SU-DHL-6 (cell line): Measurements from ENCODE around the gene ANXA4.

ENCODE experiments used
- H2AFZ ChIP-seq: fragments of 200-600 bp; sonication (generic); 2 replicates; pipeline ENCODE4 v1.6.1; 2014; ENCODE audit warnings: low read depth, mild to moderate bottlenecking, moderate library complexity, mixed read lengths, antibody characterized with exemption, low read length; ENCODE audit not compliant: severe bottlenecking
- H3F3A ChIP-seq: fragments of 200-600 bp; shearing (Covaris generic); 2 replicates; pipeline ENCODE4 v1.6.0; 2016; ENCODE audit warnings: antibody characterized with exemption, mild to moderate bottlenecking; ENCODE audit not compliant: insufficient read depth
- H3K27ac ChIP-seq: fragments of 200-600 bp; sonication (generic); 2 replicates; pipeline ENCODE4 v1.5.1; 2016; ENCODE audit warnings: low read depth, mild to moderate bottlenecking, low read length, moderate library complexity, mixed read lengths
- H3K27me3 ChIP-seq: fragments of 200-600 bp; sonication (generic), shearing (Covaris generic); 2 replicates; pipeline ENCODE4 v1.6.0; 2014; ENCODE audit warnings: mild to moderate bottlenecking, low read length
- H3K36me3 ChIP-seq: fragments of 200-600 bp; sonication (generic); 2 replicates; pipeline ENCODE4 v1.6.1; 2014; ENCODE audit warnings: mild to moderate bottlenecking, low read length, mixed read lengths
- H3K4me2 ChIP-seq: fragments of 300-600, 200-600 bp; shearing (Covaris generic), sonication (generic); 2 replicates; pipeline ENCODE4 v1.6.0; 2014; ENCODE audit warnings: low read length, low read depth, mild to moderate bottlenecking; ENCODE audit not compliant: poor library complexity, severe bottlenecking
- H3K4me3 ChIP-seq: fragments of 200-600 bp; sonication (generic); 2 replicates; pipeline ENCODE4 v1.5.1; 2014; ENCODE audit warnings: antibody characterized with exemption, low read length, mild to moderate bottlenecking, mixed read lengths; ENCODE audit not compliant: insufficient read depth, poor library complexity, severe bottlenecking
- H3K79me2 ChIP-seq: fragments of 200-600 bp; sonication (generic); 2 replicates; pipeline ENCODE4 v1.6.1; 2014; ENCODE audit warnings: mild to moderate bottlenecking, low read length, moderate library complexity; ENCODE audit not compliant: insufficient read depth
- H3K9ac ChIP-seq: fragments of 200-600 bp; sonication (generic); 2 replicates; pipeline ENCODE4 v1.7.0; 2014; ENCODE audit warnings: mild to moderate bottlenecking, low read length
- H3K9me2 ChIP-seq: fragments of 200-600 bp; sonication (generic); replicated peaks from 2 replicates; pipeline ENCODE4 v1.6.1; 2014; ENCODE audit warnings: low read length; ENCODE audit not compliant: insufficient read depth
- H3K9me3 ChIP-seq: fragments of 200-600 bp; sonication (generic); 2 replicates; pipeline ENCODE4 v1.6.1; 2014; ENCODE audit warnings: low read length, mixed read lengths; ENCODE audit not compliant: insufficient read depth
- H4K20me1 ChIP-seq: fragments of 200-600 bp; sonication (generic); 2 replicates; pipeline ENCODE4 v1.6.1; 2014; ENCODE audit warnings: low read depth, mild to moderate bottlenecking, antibody characterized with exemption, low read length, moderate library complexity, mixed read lengths
- EZH2phosphoT487 ChIP-seq: fragments of 200-600 bp; sonication (generic), shearing (Covaris generic); conservative IDR thresholded peaks from 2 replicates; pipeline ENCODE4 v1.6.1; 2018; ENCODE audit warnings: mild to moderate bottlenecking, antibody characterized with exemption, low read length, moderate library complexity, mixed read lengths
- TF ChIP-seq, protein P1 (sequence below): fragments of 200-600 bp; sonication (generic); IDR thresholded peaks from one replicate; pipeline ENCODE4 v1.5.1; 2017; ENCODE audit warnings: antibody characterized with exemption, mild to moderate bottlenecking, low read length, moderate library complexity; ENCODE audit not compliant: insufficient read depth, poor library complexity, severe bottlenecking

The ANXA4 gene

DNA sequence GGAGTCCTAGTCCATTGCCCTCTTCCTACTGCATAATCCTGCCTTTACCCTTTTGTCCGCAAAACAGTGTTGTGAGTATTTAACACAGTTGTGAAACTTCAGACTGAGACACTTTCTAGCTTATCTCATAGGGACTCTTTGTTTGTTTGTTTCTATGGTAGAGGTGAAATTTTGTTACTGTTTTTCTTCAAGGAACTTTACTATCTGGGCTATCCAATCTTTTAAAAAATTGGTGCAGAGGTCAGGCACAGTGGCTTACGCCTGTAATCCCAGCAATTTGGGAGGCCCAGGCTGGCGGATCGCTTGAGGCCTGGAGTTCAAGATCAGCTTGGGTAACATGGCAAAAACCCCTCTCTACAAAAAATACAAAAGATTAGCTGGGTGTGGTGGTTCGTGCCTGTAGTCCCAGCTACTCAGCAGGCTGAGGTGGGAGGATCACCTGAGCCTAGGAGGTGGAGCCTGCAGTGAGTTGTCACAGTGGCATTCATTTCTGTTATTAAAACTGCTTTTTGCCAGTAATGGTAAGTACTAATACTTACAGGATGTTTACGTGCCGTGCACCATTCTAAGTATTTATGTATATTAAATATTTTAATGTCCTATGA, 106.4 kb downstream of the ANXA4 start:
- H4K20me1 ChIP-seq: no peaks in the 10 kb centered on the region
- TF ChIP-seq EZH2phosphoT487: no peak
- TF ChIP-seq, protein P1, sequence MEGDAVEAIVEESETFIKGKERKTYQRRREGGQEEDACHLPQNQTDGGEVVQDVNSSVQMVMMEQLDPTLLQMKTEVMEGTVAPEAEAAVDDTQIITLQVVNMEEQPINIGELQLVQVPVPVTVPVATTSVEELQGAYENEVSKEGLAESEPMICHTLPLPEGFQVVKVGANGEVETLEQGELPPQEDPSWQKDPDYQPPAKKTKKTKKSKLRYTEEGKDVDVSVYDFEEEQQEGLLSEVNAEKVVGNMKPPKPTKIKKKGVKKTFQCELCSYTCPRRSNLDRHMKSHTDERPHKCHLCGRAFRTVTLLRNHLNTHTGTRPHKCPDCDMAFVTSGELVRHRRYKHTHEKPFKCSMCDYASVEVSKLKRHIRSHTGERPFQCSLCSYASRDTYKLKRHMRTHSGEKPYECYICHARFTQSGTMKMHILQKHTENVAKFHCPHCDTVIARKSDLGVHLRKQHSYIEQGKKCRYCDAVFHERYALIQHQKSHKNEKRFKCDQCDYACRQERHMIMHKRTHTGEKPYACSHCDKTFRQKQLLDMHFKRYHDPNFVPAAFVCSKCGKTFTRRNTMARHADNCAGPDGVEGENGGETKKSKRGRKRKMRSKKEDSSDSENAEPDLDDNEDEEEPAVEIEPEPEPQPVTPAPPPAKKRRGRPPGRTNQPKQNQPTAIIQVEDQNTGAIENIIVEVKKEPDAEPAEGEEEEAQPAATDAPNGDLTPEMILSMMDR: no peak
- no peaks in the 10 kb centered on the region for H3K9me3 ChIP-seq
- no peak overlapping the region for H3K4me2 ChIP-seq
- H3K27ac ChIP-seq: no peak overlapping the region
- peaks cover 15% of the 10 kb centered on the region; the same call in 1 of the 2 replicates for H3K36me3 ChIP-seq
- H3K4me3 ChIP-seq: no peak overlapping the region
- H2AFZ ChIP-seq: no peak overlapping the region
- H3F3A ChIP-seq: no peaks in the 10 kb centered on the region
- no peaks in the 10 kb centered on the region for H3K27me3 ChIP-seq
- H3K79me2 ChIP-seq: no peaks in the 10 kb centered on the region
- no peaks in the 10 kb centered on the region for H3K9me2 ChIP-seq
- H3K9ac ChIP-seq: no peak overlapping the region

DNA sequence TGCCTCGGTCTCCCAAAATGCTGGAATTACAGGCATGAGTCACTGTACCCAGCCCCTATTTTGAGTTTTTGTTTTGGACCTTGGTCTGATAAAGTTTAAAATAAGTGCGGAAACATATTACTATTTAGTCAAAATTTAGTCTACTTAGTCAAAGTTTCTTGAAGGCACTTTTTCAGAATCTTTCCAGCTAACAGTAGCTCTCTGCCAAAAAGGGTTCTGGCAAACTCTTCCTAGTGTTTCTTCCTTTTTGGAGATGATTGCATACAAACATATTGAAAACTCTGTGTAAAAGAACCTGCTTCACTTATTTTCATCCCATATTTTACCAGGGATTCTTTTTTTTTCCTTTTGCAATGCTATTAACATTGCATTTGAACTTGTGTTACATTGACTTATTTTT, 116.3 kb downstream of the ANXA4 start:
- H3K4me2 ChIP-seq: no peak overlapping the region
- H4K20me1 ChIP-seq: no peaks in the 10 kb centered on the region; the same call in 1 of the 2 replicates
- peaks cover 4% of the 10 kb centered on the region; the same call in 1 of the 2 replicates for H3K36me3 ChIP-seq

DNA sequence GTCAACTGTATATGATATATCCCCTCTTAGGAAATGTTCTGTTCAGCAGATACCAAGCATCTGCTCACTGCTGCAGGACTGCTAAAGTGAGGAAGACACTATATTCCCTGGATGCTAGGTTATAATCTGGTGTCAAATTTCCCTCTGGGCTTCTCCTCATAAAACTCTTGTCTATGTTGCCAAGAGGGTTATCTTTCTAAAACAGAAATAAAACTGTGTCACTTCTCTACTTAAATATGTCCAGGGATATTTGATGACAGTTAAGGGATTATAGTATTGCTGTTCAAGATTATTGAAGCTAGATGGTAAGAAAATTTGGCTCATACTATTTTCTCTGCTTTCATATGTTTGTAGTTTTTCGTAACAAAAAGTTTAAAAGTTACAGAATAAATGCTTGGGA, 121.4 kb downstream of the ANXA4 start:
- H3K4me3 ChIP-seq: no peak overlapping the region
- H4K20me1 ChIP-seq: no peaks in the 10 kb centered on the region
- H3K27me3 ChIP-seq: no peaks in the 10 kb centered on the region
- no peaks in the 10 kb centered on the region for H3K9me3 ChIP-seq
- no peak overlapping the region for H3K4me2 ChIP-seq
- H3K36me3 ChIP-seq: peaks cover 17% of the 10 kb centered on the region; the same call in 1 of the 2 replicates
- H3K9me2 ChIP-seq: no peaks in the 10 kb centered on the region
- H3K9ac ChIP-seq: no peak overlapping the region
- H2AFZ ChIP-seq: no peak overlapping the region
- no peaks in the 10 kb centered on the region for H3K79me2 ChIP-seq
- H3F3A ChIP-seq: no peaks in the 10 kb centered on the region; the same call in 1 of the 2 replicates
- H3K27ac ChIP-seq: no peak overlapping the region
- TF ChIP-seq, protein P1: no peak
- TF ChIP-seq EZH2phosphoT487: no peak

More for the DNA sequence above, 116.3 kb downstream of the ANXA4 start:
- Histone ChIP-seq H2AFZ (no peak overlapping the region), H3K9me3 (no peaks in the 10 kb centered on the region), H3K27ac (no peak overlapping the region), H3K4me3 (no peak overlapping the region), H3K27me3 (no peaks in the 10 kb centered on the region), H3K9ac (no peak overlapping the region), H3F3A (no peaks in the 10 kb centered on the region), H3K79me2 (no peaks in the 10 kb centered on the region), H3K9me2 (no peaks in the 10 kb centered on the region)
- TF ChIP-seq EZH2phosphoT487: no peak
- TF ChIP-seq, protein P1: no peak
